ENCODE results near the gene TESK2. TPM values are rescaled to one million over a fixed set of nuclear protein-coding genes. Genes with fewer than 3 reads are reported as not detected.

TESK2 gene
- total and polyA plus RNA-seq, 2 of the 13 experiments (the other 11 are each of a cell fraction or from before 2014, with no cell fraction given) = 5.5 to 9.6 TPM

DNA sequence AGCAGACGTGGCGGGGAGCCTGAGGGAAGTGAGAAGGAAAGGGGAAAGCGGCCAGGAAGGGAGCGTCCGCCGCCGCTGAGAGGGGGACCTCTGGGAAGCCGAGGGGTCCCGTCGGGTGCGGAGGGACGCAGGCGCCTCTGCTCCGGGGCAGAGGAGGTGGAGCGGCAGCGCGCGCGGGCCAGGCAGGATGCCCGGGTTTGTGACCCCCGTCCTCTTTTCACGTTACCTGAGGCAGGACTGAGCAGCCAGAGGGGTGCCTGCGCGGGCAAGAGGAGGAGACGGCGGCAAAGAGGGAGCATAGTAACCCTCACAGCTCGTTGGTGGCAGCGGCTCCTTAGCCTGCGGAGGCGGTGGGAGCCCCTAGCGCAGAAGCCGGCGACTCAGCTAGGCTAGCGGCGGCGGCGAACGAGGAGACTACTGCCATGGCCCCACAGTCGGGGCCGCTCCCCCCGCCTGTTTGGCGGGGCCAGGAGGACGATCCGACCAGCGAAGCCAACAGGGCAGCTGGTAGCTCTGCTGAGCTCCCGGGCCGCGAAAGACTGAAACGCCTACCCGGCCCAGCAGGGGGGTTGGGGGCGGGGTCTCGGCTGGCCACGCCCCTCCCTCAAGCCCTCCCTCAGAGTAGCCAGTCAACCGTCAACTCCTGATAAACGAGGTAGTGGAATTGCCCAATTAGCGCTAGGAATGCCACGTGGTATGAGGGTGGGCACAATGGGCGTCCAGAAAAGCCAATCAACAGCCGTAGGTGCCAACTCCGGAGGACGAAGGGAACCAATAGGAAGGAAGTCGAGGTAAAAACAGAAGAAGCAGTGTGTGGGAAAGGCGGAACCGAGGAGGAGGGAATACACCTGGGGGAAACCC, at the start of gene TESK2 (continued):
- TF ChIP-seq POGK (CRISPR knock-in tag; conservative IDR thresholded peaks at IDR 0.05) (no peak), ZNF451 (CRISPR knock-in tag; IDR thresholded peaks at IDR 0.05) (0 out of 2 replicates have a peak, but pooled peaks have one; percentile 45), SKI (IDR thresholded peaks at IDR 0.05; ENCODE audit: partially characterized antibody) (no peak), ZSCAN5A (CRISPR knock-in tag; IDR thresholded peaks at IDR 0.05; ENCODE audit: borderline replicate concordance) (no peak), MIXL1 (CRISPR knock-in tag; IDR thresholded peaks at IDR 0.05) (0 out of 2 replicates have a peak, but pooled peaks have one; percentile 43), ZNF781 (CRISPR knock-in tag; IDR thresholded peaks at IDR 0.05; ENCODE audit: borderline replicate concordance, not compliant biosample characterization) (peak; percentile 24), SUZ12 (IDR thresholded peaks at IDR 0.05; ENCODE audit: low read depth, low read length) (no peak), SATB2 (CRISPR knock-in tag; IDR thresholded peaks at IDR 0.05) (no peak), ZNF570 (CRISPR knock-in tag; IDR thresholded peaks at IDR 0.05; ENCODE audit: borderline replicate concordance) (no peak), REXO4 (CRISPR knock-in tag; IDR thresholded peaks at IDR 0.05; ENCODE audit: borderline replicate concordance) (no peak), ZBTB4 (CRISPR knock-in tag; IDR thresholded peaks at IDR 0.05; ENCODE audit: borderline replicate concordance) (peak; percentile 27; the same call in 1 of the 2 replicates), ARID4A (CRISPR knock-in tag; IDR thresholded peaks at IDR 0.05; ENCODE audit: borderline replicate concordance) (peak; percentile 88)
- TF ChIP-seq, protein P1, sequence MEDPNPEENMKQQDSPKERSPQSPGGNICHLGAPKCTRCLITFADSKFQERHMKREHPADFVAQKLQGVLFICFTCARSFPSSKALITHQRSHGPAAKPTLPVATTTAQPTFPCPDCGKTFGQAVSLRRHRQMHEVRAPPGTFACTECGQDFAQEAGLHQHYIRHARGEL (CRISPR knock-in tag; IDR thresholded peaks at IDR 0.05) = no peak
- TF ChIP-seq, protein P2, sequence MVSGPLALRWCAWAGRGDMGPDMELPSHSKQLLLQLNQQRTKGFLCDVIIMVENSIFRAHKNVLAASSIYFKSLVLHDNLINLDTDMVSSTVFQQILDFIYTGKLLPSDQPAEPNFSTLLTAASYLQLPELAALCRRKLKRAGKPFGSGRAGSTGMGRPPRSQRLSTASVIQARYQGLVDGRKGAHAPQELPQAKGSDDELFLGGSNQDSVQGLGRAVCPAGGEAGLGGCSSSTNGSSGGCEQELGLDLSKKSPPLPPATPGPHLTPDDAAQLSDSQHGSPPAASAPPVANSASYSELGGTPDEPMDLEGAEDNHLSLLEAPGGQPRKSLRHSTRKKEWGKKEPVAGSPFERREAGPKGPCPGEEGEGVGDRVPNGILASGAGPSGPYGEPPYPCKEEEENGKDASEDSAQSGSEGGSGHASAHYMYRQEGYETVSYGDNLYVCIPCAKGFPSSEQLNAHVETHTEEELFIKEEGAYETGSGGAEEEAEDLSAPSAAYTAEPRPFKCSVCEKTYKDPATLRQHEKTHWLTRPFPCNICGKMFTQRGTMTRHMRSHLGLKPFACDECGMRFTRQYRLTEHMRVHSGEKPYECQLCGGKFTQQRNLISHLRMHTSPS (CRISPR knock-in tag; IDR thresholded peaks at IDR 0.05; ENCODE audit: low read depth) = 0 out of 2 replicates have a peak, but pooled peaks have one; percentile 52
